H9 (cell line): ENCODE results near the gene SLC23A2. TPM values are rescaled to one million over a fixed set of nuclear protein-coding genes. Genes with fewer than 3 reads are reported as not detected.

Experiments
- DNase-seq: peaks from one replicate; pipeline ENCODE4 v3.0.0-alpha.2; 2017
- H2AFZ ChIP-seq: one replicate; pipeline ENCODE4 v1.6.1; 2013; ENCODE audit warnings: mild to moderate bottlenecking, low read length, control low read depth, moderate library complexity
- H2AK5ac ChIP-seq: 2 replicates; pipeline ENCODE4 v1.6.1; 2013; ENCODE audit warnings: low read length, control low read depth, mixed read lengths; ENCODE audit not compliant: insufficient read length
- H2BK120ac ChIP-seq: one replicate; pipeline ENCODE4 v1.6.1; 2013; ENCODE audit warnings: low read depth, mild to moderate bottlenecking, low read length, control low read depth, inconsistent platforms; ENCODE audit not compliant: poor library complexity, severe bottlenecking
- H2BK12ac ChIP-seq: 2 replicates; pipeline ENCODE4 v1.6.1; 2013; ENCODE audit warnings: low read length, control low read depth, mixed read lengths, low read depth; ENCODE audit not compliant: insufficient read length
- H2BK15ac ChIP-seq: 2 replicates; pipeline ENCODE4 v1.6.1; 2013; ENCODE audit warnings: low read depth, low read length, control low read depth
- H2BK20ac ChIP-seq: one replicate; pipeline ENCODE4 v1.6.1; 2013; ENCODE audit warnings: low read depth, mild to moderate bottlenecking, low read length, control low read depth, inconsistent platforms; ENCODE audit not compliant: poor library complexity, severe bottlenecking
- H2BK5ac ChIP-seq: 2 replicates; pipeline ENCODE4 v1.6.1; 2013; ENCODE audit warnings: low read length, control low read depth, mixed read lengths; ENCODE audit not compliant: insufficient read length
- H3K14ac ChIP-seq: 2 replicates; pipeline ENCODE4 v1.6.1; 2013; ENCODE audit warnings: low read length, control low read depth; ENCODE audit not compliant: insufficient read depth
- H3K18ac ChIP-seq: 2 replicates; pipeline ENCODE4 v1.6.1; 2013; ENCODE audit warnings: low read depth, mild to moderate bottlenecking, mixed read lengths, low read length, control low read depth; ENCODE audit not compliant: insufficient read length
- H3K23ac ChIP-seq: 2 replicates; pipeline ENCODE4 v1.6.1; 2013; ENCODE audit warnings: low read length, control low read depth, mixed read lengths, low read depth; ENCODE audit not compliant: insufficient read length
- H3K23me2 ChIP-seq: 2 replicates; pipeline ENCODE4 v1.6.1; 2013; ENCODE audit warnings: low read depth, mild to moderate bottlenecking, mixed read lengths, low read length, control low read depth; ENCODE audit not compliant: insufficient read length, poor library complexity, severe bottlenecking
- H3K27ac ChIP-seq: 2 replicates; pipeline ENCODE4 v1.5.1; 2013; ENCODE audit warnings: low read length, control low read depth, mixed read lengths, low read depth; ENCODE audit not compliant: insufficient read length
- H3K27me3 ChIP-seq: 2 replicates; pipeline ENCODE4 v1.6.1; 2013; ENCODE audit warnings: low read length, control low read depth, inconsistent platforms; ENCODE audit not compliant: insufficient read depth
- H3K4ac ChIP-seq: 2 replicates; pipeline ENCODE4 v1.6.1; 2013; ENCODE audit warnings: low read depth, mild to moderate bottlenecking, control low read depth, inconsistent platforms, low read length, moderate library complexity
- H3K4me1 ChIP-seq: 2 replicates; pipeline ENCODE4 v1.6.1; 2013; ENCODE audit warnings: low read length, control low read depth, inconsistent platforms; ENCODE audit not compliant: insufficient read depth
- H3K4me2 ChIP-seq: 2 replicates; pipeline ENCODE4 v1.6.1; 2013; ENCODE audit warnings: low read length, control low read depth, mixed read lengths; ENCODE audit not compliant: insufficient read length, insufficient read depth
- H3K56ac ChIP-seq: 2 replicates; pipeline ENCODE4 v1.6.1; 2013; ENCODE audit warnings: low read depth, mild to moderate bottlenecking, mixed read lengths, low read length, control low read depth; ENCODE audit not compliant: insufficient read length
- H3K79me1 ChIP-seq: 2 replicates; pipeline ENCODE4 v1.6.1; 2013; ENCODE audit warnings: low read depth, mild to moderate bottlenecking, moderate library complexity, low read length, control low read depth, inconsistent platforms; ENCODE audit not compliant: insufficient read depth, poor library complexity, severe bottlenecking
- H3K79me2 ChIP-seq: 2 replicates; pipeline ENCODE4 v1.6.1; 2013; ENCODE audit warnings: low read length, control low read depth, inconsistent platforms; ENCODE audit not compliant: insufficient read depth
- H3K9ac ChIP-seq: 2 replicates; pipeline ENCODE4 v1.6.1; 2013; ENCODE audit warnings: low read length, control low read depth, mixed read lengths; ENCODE audit not compliant: insufficient read length; ENCODE audit errors: extremely low read depth
- H3K9me3 ChIP-seq: one replicate; pipeline ENCODE4 v1.6.1; 2013; ENCODE audit warnings: low read depth, low read length, inconsistent platforms; ENCODE audit not compliant: control insufficient read depth
- H3T11ph ChIP-seq: one replicate; pipeline ENCODE4 v1.6.1; 2013; ENCODE audit warnings: mild to moderate bottlenecking, low read length, control low read depth, inconsistent platforms
- H4K20me1 ChIP-seq: one replicate; pipeline ENCODE4 v1.6.1; 2013; ENCODE audit not compliant: control insufficient read depth, insufficient read length, insufficient read depth
- H4K5ac ChIP-seq: 2 replicates; pipeline ENCODE4 v1.6.1; 2013; ENCODE audit warnings: low read depth, mild to moderate bottlenecking, mixed read lengths, low read length, control low read depth; ENCODE audit not compliant: insufficient read length
- H4K8ac ChIP-seq: replicated peaks from 2 replicates; pipeline ENCODE4 v1.6.1; 2013; ENCODE audit warnings: low read length, control low read depth, mixed read lengths, low read depth; ENCODE audit not compliant: insufficient read length
- H4K91ac ChIP-seq: 2 replicates; pipeline ENCODE4 v1.6.1; 2013; ENCODE audit warnings: low read depth, mild to moderate bottlenecking, moderate library complexity, mixed read lengths, low read length, control low read depth; ENCODE audit not compliant: insufficient read length
- H3K27ac Mint-ChIP-seq, 3 experiments: 2 replicates in 2 of 3; 3 replicates in 1 of 3; pipeline ENCODE4 v1.8.0; 2020 to 2021; ENCODE audit warnings: mixed read lengths in 3 of 3, mild to moderate bottlenecking in 1 of 3, moderate library complexity in 1 of 3
- H3K27me3 Mint-ChIP-seq: 2 replicates; pipeline ENCODE4 v1.8.0; 2021; ENCODE audit warnings: low read depth, mild to moderate bottlenecking, moderate library complexity, mixed read lengths
- H3K36me3 Mint-ChIP-seq, 3 experiments: 2 replicates in 2 of 3; 3 replicates in 1 of 3; pipeline ENCODE4 v1.8.0; 2020 to 2021; ENCODE audit warnings: low read depth in 3 of 3, mixed read lengths in 3 of 3; ENCODE audit not compliant: insufficient read depth in 1 of 3
- H3K4me1 Mint-ChIP-seq, 2 experiments: 2 replicates each; pipeline ENCODE4 v1.8.0; 2020; ENCODE audit warnings: mixed read lengths in 2 of 2
- H3K4me3 Mint-ChIP-seq, 2 experiments: 2 replicates in 1 of 2; 3 replicates in 1 of 2; pipeline ENCODE4 v1.8.0; 2020 to 2021; ENCODE audit warnings: mild to moderate bottlenecking in 2 of 2, mixed read lengths in 2 of 2, moderate library complexity in 1 of 2
- H3K9me3 Mint-ChIP-seq, 2 experiments: 2 replicates in 1 of 2; 3 replicates in 1 of 2; pipeline ENCODE4 v1.8.0; 2020; ENCODE audit warnings: mild to moderate bottlenecking in 2 of 2, mixed read lengths in 2 of 2, moderate library complexity in 1 of 2
- WGBS: extraction: QIAGEN DNeasy Blood & Tissue Kit; methylation state at CpG from one replicate; pipeline ENCODE4 v1.1.7; 2013; ENCODE audit warnings: missing lambda C conversion rate, low lambda C conversion rate, mixed read lengths; ENCODE audit not compliant: insufficient read length; ENCODE audit errors: extremely low coverage; 5-methylcytosine and 5-hydroxymethylcytosine counted together
- total RNA-seq: library from RNA; stranded (reverse); gene quantifications from 2 replicates; pipeline ENCODE4 v1.2.1, GENCODE V29; 2021
- TF ChIP-seq, protein P1 (sequence below): fragments of 200-600 bp; sonication (generic); conservative IDR thresholded peaks from 3 replicates; pipeline ENCODE4 v1.8.0; 2021; ENCODE audit warnings: antibody characterized with exemption, mild to moderate bottlenecking

Gene SLC23A2
- total RNA-seq, 1 experiment from 2014 or later = 16.5 TPM

DNA sequence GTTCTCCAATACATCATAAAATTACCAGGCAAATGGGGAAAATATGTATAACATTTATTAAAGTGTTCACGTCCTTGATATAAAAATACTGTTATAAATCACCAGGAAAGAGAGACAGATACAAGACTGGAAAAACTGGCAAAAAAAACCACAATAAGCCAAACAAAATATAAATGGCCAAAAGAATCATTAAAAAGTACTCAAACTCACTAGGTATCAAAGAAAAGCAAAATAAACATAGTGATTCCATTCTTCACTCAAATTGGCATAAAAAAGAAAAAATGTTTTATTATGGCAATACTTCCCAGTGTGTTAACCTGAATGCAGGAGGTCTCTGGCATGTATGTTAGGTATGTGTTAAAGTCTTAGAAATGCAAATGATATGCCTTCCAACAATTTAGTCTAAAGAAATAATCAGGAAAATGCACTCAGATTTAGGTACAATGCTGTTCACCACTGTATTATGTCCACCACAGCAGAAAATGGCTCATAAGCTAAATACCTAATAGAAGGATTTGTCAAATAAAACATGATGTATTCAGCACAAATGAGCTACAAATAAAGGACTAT, 21.4 kb downstream of the SLC23A2 start:
- no peaks in the 10 kb centered on the region for H3K79me2 ChIP-seq
- H3K27ac Mint-ChIP-seq = 0 out of 7 replicates have a peak overlapping the region, but pooled peaks of 1 of the 3 experiments have one; percentile 66

More for the DNA sequence above, 21.4 kb downstream of the SLC23A2 start:
- Histone ChIP-seq H3K4me2 (no peak overlapping the region), H3K23ac (no peak overlapping the region), H3K23me2 (no peaks in the 10 kb centered on the region), H3K14ac (no peak overlapping the region), H3T11ph (no peak overlapping the region), H3K9ac (no peak overlapping the region), H2BK12ac (no peak overlapping the region), H3K9me3 (no peaks in the 10 kb centered on the region), H2AFZ (no peak overlapping the region), H4K8ac (no peak overlapping the region), H3K56ac (no peak overlapping the region), H3K79me1 (peaks cover 3% of the 10 kb centered on the region), H2BK15ac (no peak overlapping the region), H2AK5ac (no peak overlapping the region), H3K4ac (no peak overlapping the region), H2BK20ac (no peak overlapping the region), H4K5ac (no peak overlapping the region), H4K20me1 (no peaks in the 10 kb centered on the region), H4K91ac (no peak overlapping the region), H3K27ac (no peak overlapping the region), H2BK120ac (no peak overlapping the region), H3K4me1 (peaks cover 4% of the 10 kb centered on the region; the same call in 1 of the 2 replicates), H3K18ac (no peak overlapping the region), H2BK5ac (no peak overlapping the region), H3K27me3 (no peaks in the 10 kb centered on the region)
- H3K9me3 Mint-ChIP-seq = no peaks in the 10 kb centered on the region
- H3K36me3 Mint-ChIP-seq = 0 out of 7 replicates have a peak, but pooled peaks cover 0 to 2% (median 0%) of the 10 kb centered on the region in 3 experiments
- no peaks in the 10 kb centered on the region for H3K27me3 Mint-ChIP-seq
- TF ChIP-seq, protein P1, sequence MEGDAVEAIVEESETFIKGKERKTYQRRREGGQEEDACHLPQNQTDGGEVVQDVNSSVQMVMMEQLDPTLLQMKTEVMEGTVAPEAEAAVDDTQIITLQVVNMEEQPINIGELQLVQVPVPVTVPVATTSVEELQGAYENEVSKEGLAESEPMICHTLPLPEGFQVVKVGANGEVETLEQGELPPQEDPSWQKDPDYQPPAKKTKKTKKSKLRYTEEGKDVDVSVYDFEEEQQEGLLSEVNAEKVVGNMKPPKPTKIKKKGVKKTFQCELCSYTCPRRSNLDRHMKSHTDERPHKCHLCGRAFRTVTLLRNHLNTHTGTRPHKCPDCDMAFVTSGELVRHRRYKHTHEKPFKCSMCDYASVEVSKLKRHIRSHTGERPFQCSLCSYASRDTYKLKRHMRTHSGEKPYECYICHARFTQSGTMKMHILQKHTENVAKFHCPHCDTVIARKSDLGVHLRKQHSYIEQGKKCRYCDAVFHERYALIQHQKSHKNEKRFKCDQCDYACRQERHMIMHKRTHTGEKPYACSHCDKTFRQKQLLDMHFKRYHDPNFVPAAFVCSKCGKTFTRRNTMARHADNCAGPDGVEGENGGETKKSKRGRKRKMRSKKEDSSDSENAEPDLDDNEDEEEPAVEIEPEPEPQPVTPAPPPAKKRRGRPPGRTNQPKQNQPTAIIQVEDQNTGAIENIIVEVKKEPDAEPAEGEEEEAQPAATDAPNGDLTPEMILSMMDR = no peak
- no peak for DNase-seq
- peaks cover 17 to 19% of the 10 kb centered on the region in 2 experiments for H3K4me1 Mint-ChIP-seq
- WGBS = no CpG with 5 or more reads among the region's 1 CpG
- H3K4me3 Mint-ChIP-seq = no peak overlapping the region; a peak in 1 of 5 replicates
